CD4-positive, alpha-beta T cell (primary cell): ENCODE measurements around the gene FMNL2. TPM values are rescaled to one million over a fixed set of nuclear protein-coding genes. Genes with fewer than 3 reads are reported as not detected.

ENCODE experiments used
- ATAC-seq: fragments of 200-7000 bp; cut with Tn5 transposase; one replicate; pipeline ENCODE4 v1.10.0; 2022; ENCODE audit warnings: mild to moderate bottlenecking; ENCODE audit not compliant: poor library complexity
- CTCF ChIA-PET: fragments of 350-600 bp; sonication (Branson Sonifier 250); formaldehyde crosslinking; loops from one replicate; lab custom pipeline; 2021; ENCODE audit warnings: antibody characterized with exemption, inconsistent platforms; lab: Charles Lee
- POLR2A ChIA-PET: fragments of 350-600 bp; sonication (Branson Sonifier 250); formaldehyde crosslinking; loops from one replicate; lab custom pipeline; 2021; ENCODE audit warnings: antibody characterized with exemption, inconsistent platforms; lab: Charles Lee
- DNase-seq, 14 experiments: peaks; one replicate each; pipeline ENCODE4 v3.0.0-alpha.2; 2013 to 2020; ENCODE audit warnings: mixed read lengths in 2 of 14
- H3K27ac ChIP-seq, 2 donors: one replicate each; pipeline versions ENCODE4 v1.5.1 to v1.7.0; 2013; ENCODE audit warnings: low read length in 2 of 2, low read depth in 1 of 2, mild to moderate bottlenecking in 1 of 2
- H3K27me3 ChIP-seq, 2 experiments: 1 replicate in 1 of 2; 2 replicates in 1 of 2; pipeline versions ENCODE4 v1.6.1 to v1.7.0; 2013; ENCODE audit warnings: low read length in 2 of 2, control low read depth in 1 of 2, mild to moderate bottlenecking in 1 of 2, moderate library complexity in 1 of 2; ENCODE audit not compliant: insufficient read depth in 2 of 2, control insufficient read depth in 1 of 2
- H3K36me3 ChIP-seq: one replicate; pipeline ENCODE4 v1.6.1; 2013; ENCODE audit warnings: low read length, control low read depth; ENCODE audit not compliant: insufficient read depth
- H3K4me1 ChIP-seq: one replicate; pipeline ENCODE4 v1.6.1; 2013; ENCODE audit warnings: low read length, control low read depth; ENCODE audit not compliant: insufficient read depth
- H3K4me3 ChIP-seq: one replicate; pipeline ENCODE4 v1.5.1; 2013; ENCODE audit warnings: mild to moderate bottlenecking, low read length, moderate library complexity
- H3K9me3 ChIP-seq, 2 experiments: 1 replicate in 1 of 2; 2 replicates in 1 of 2; pipeline versions ENCODE4 v1.6.1 to v1.7.0; 2013; ENCODE audit warnings: low read length in 2 of 2, mild to moderate bottlenecking in 2 of 2, control low read depth in 1 of 2, moderate library complexity in 1 of 2; ENCODE audit not compliant: control insufficient read depth in 1 of 2, insufficient read depth in 1 of 2
- H3K27ac Mint-ChIP-seq: one replicate; pipeline ENCODE4 v1.8.0; 2020; ENCODE audit warnings: mixed read lengths
- H3K27me3 Mint-ChIP-seq: one replicate; pipeline ENCODE4 v1.8.0; 2021; ENCODE audit warnings: mixed read lengths
- H3K36me3 Mint-ChIP-seq: one replicate; pipeline ENCODE4 v1.8.0; 2021; ENCODE audit warnings: low read depth, mixed read lengths
- H3K4me1 Mint-ChIP-seq: one replicate; pipeline ENCODE4 v1.8.0; 2021; ENCODE audit warnings: low read depth, mixed read lengths
- H3K4me3 Mint-ChIP-seq: one replicate; pipeline ENCODE4 v1.8.0; 2020; ENCODE audit warnings: mild to moderate bottlenecking, mixed read lengths
- H3K9me3 Mint-ChIP-seq: one replicate; pipeline ENCODE4 v1.8.0; 2020; ENCODE audit warnings: mixed read lengths
- CTCF ChIP-seq: fragments of 200-600 bp; IDR thresholded peaks from one replicate; pipeline ENCODE4 v1.8.0; 2022; ENCODE audit warnings: antibody characterized with exemption, mild to moderate bottlenecking
- intact Hi-C, 2 experiments: fragments of 100-400 bp; cut with DNase I in 1 of 2; cut with micrococcal nuclease in 1 of 2; formaldehyde crosslinking; loops; one replicate each; pipeline versions ENCODE4 v1.15.1 to v1.9.0; 2023 to 2025; cut with DNase I, micrococcal nuclease
- total RNA-seq, 174 experiments: library from RNA in 2 of 174; stranded (reverse) in 2 of 174; gene quantifications; one replicate each; pipeline ENCODE4 v1.2.3 and lab custom pipeline; 2021 to 2026

FMNL2 gene
- total RNA-seq, 2 experiments from 2014 or later: 0.30 to 0.31 TPM

DNA sequence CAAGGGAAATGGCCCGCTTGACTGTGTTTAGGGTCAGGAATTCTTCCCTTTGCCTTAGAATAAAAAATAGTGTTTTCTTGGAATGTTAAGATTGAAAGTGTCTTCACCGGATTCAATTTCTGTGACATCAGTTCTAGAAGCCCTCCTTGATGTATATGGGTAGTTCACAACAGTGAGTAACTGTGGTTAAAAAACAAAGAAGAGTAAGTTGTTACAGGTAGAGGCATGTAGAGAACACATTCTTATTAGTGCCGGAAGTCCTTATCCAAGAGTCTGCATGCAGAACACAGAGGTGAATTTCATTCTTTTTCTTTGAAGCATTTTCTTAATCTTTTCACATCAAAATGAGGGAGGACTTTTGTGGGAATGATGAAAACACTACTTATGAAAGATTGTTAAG, 105.5 kb downstream of the FMNL2 start:
- no peak for TF ChIP-seq CTCF
- H3K9me3 Mint-ChIP-seq: no peaks in the 10 kb centered on the region
- no peak for ATAC-seq

GRCh38 chr2:152441961-152442360, 107.0 kb downstream of the FMNL2 start:
- H3K9me3 ChIP-seq: no peaks in the 10 kb centered on the region
- no peaks in the 10 kb centered on the region for H3K36me3 ChIP-seq
- no peak for TF ChIP-seq CTCF
- H3K4me1 Mint-ChIP-seq: no peaks in the 10 kb centered on the region
- DNase-seq: no peak
- no peak overlapping the region for H3K27ac ChIP-seq
- H3K4me1 ChIP-seq: no peaks in the 10 kb centered on the region
- H3K27me3 ChIP-seq: peaks cover 0 to 3% of the 10 kb centered on the region in 2 experiments
- ChIA-PET CTCF (no interaction called here), POLR2A (no interaction called here)
- H3K4me3 Mint-ChIP-seq: no peak overlapping the region
- H3K4me3 ChIP-seq: no peak overlapping the region
- intact Hi-C loops: no loop called here
- ATAC-seq: no peak
- peaks cover 16% of the 10 kb centered on the region for H3K27me3 Mint-ChIP-seq
- no peaks in the 10 kb centered on the region for H3K9me3 Mint-ChIP-seq
- no peak overlapping the region for H3K27ac Mint-ChIP-seq
- no peaks in the 10 kb centered on the region for H3K36me3 Mint-ChIP-seq

More for the DNA sequence above, 105.5 kb downstream of the FMNL2 start:
- intact Hi-C loops: no loop called here
- H3K4me3 Mint-ChIP-seq: no peak overlapping the region
- H3K9me3 ChIP-seq: no peaks in the 10 kb centered on the region
- DNase-seq: no peak
- POLR2A ChIA-PET: no interaction called here
- H3K36me3 Mint-ChIP-seq: no peaks in the 10 kb centered on the region
- H3K4me1 Mint-ChIP-seq: no peaks in the 10 kb centered on the region
- peaks cover 16% of the 10 kb centered on the region for H3K27me3 Mint-ChIP-seq
- peaks cover 0 to 3% of the 10 kb centered on the region in 2 experiments for H3K27me3 ChIP-seq
- H3K4me1 ChIP-seq: no peaks in the 10 kb centered on the region
- H3K4me3 ChIP-seq: no peak overlapping the region
- H3K27ac Mint-ChIP-seq: no peak overlapping the region
- no peaks in the 10 kb centered on the region for H3K36me3 ChIP-seq
- no peak overlapping the region for H3K27ac ChIP-seq
- CTCF ChIA-PET: no interaction called here

DNA sequence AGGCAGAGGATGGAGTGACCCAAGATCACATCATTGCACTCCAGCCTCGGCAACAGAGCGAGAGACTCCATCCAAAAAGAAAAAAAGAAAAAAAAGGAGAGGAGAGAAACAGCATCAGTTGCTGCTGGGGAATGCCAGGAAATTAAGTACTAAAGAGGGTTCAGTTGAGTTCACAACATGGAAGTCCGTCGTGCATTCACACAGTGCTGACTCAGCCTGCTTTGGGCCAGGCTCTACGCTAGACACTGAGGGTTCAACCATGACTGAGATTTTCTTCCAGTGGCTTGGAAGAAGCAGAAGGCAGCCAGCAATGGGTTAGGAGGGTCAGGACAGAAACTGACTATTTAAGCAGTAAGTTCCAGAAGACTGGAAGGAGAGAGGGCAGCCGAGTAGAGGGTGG, 108.8 kb downstream of the FMNL2 start:
- Histone ChIP-seq H3K9me3 (no peaks in the 10 kb centered on the region), H3K36me3 (no peaks in the 10 kb centered on the region), H3K27ac (no peak overlapping the region), H3K4me1 (no peaks in the 10 kb centered on the region), H3K27me3 (peaks cover 0 to 3% of the 10 kb centered on the region in 2 experiments), H3K4me3 (no peak overlapping the region)
- Mint-ChIP-seq H3K27ac (no peak overlapping the region), H3K9me3 (no peaks in the 10 kb centered on the region), H3K4me3 (no peak overlapping the region), H3K27me3 (peaks cover 14% of the 10 kb centered on the region), H3K36me3 (no peaks in the 10 kb centered on the region), H3K4me1 (no peaks in the 10 kb centered on the region)
- intact Hi-C loops: no loop called here
- no peak for TF ChIP-seq CTCF
- ATAC-seq: no peak
- DNase-seq: no peak
- ChIA-PET POLR2A (no interaction called here), CTCF (no interaction called here)
